Duodenal mucosa (tissue), 2 donors: ENCODE measurements around the gene TGM6.

Experiments
- H3K27ac ChIP-seq: one replicate; pipeline ENCODE4 v1.7.0; 2013; ENCODE audit warnings: low read depth, low read length
- H3K27me3 ChIP-seq, 2 donors: one replicate each; pipeline ENCODE4 v1.7.0; 2013; ENCODE audit warnings: low read length in 2 of 2, control low read depth in 1 of 2; ENCODE audit not compliant: insufficient read depth in 2 of 2, control insufficient read depth in 1 of 2
- H3K36me3 ChIP-seq, 2 donors: one replicate each; pipeline ENCODE4 v1.7.0; 2013; ENCODE audit warnings: low read length in 2 of 2, control low read depth in 1 of 2; ENCODE audit not compliant: insufficient read depth in 2 of 2, control insufficient read depth in 1 of 2
- H3K4me1 ChIP-seq, 2 donors: one replicate each; pipeline ENCODE4 v1.7.0; 2013; ENCODE audit warnings: low read length in 2 of 2, control low read depth in 1 of 2; ENCODE audit not compliant: insufficient read depth in 2 of 2, control insufficient read depth in 1 of 2
- H3K4me3 ChIP-seq, 2 donors: one replicate each; pipeline ENCODE4 v1.7.0; 2013; ENCODE audit warnings: low read length in 2 of 2, low read depth in 1 of 2
- H3K9ac ChIP-seq, 2 donors: one replicate each; pipeline ENCODE4 v1.7.0; 2013; ENCODE audit warnings: low read length in 2 of 2, low read depth in 1 of 2
- H3K9me3 ChIP-seq, 2 donors: one replicate each; pipeline ENCODE4 v1.7.0; 2013; ENCODE audit warnings: low read length in 2 of 2, control low read depth in 1 of 2; ENCODE audit not compliant: control insufficient read depth in 1 of 2

The TGM6 gene

GRCh38 chr20:2381303-2381702, 602 bp downstream of the TGM6 start:
- H3K4me1 ChIP-seq = no peaks in the 10 kb centered on the region
- peaks cover 0 to 2% of the 10 kb centered on the region in 2 donors for H3K27me3 ChIP-seq
- no peaks in the 10 kb centered on the region for H3K9me3 ChIP-seq
- no peaks in the 10 kb centered on the region for H3K36me3 ChIP-seq
- no peak overlapping the region for H3K27ac ChIP-seq
- H3K9ac ChIP-seq = no peak overlapping the region
- H3K4me3 ChIP-seq = no peak overlapping the region

- Histone ChIP-seq H3K9me3 (no peaks in the 10 kb centered on the region), H3K9ac (no peak overlapping the region), H3K4me3 (no peak overlapping the region), H3K27me3 (peaks cover 0 to 2% of the 10 kb centered on the region in 2 donors), H3K4me1 (no peaks in the 10 kb centered on the region), H3K27ac (no peak overlapping the region), H3K36me3 (no peaks in the 10 kb centered on the region)
Measured at GRCh38 chr20:2382833-2383232, 2.1 kb downstream of the TGM6 start.

DNA sequence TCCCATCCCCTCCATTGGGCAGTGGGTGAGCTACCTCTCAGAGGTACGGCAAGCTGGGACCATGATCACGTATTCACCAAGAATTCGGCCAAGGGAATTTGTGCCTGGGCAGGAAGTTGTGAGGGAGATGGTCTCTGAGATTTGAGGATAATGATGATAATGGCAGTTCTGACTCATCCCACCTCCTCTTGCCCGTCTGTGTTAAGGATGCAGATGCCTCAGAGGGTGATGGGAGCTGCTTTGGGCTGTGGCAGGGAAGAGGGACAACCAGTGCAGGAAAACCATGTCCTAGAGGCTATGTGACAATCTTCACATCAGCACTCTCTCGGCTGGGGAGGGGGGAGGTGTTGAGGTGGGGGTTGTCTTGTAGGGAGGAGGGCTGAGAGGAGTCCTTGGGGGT, 4.3 kb downstream of the TGM6 start:
- Histone ChIP-seq H3K4me3 (no peak overlapping the region), H3K27me3 (peaks cover 0 to 2% of the 10 kb centered on the region in 2 donors), H3K9ac (no peak overlapping the region), H3K36me3 (no peaks in the 10 kb centered on the region), H3K9me3 (peaks cover 0 to 5% of the 10 kb centered on the region in 2 donors), H3K27ac (no peak overlapping the region), H3K4me1 (no peaks in the 10 kb centered on the region)

GRCh38 chr20:2385496-2385895, 4.8 kb downstream of the TGM6 start:
- Histone ChIP-seq H3K36me3 (no peaks in the 10 kb centered on the region), H3K9me3 (peaks cover 0 to 5% of the 10 kb centered on the region in 2 donors), H3K9ac (no peak overlapping the region), H3K27ac (no peak overlapping the region), H3K27me3 (peaks cover 0 to 2% of the 10 kb centered on the region in 2 donors), H3K4me3 (no peak overlapping the region), H3K4me1 (no peaks in the 10 kb centered on the region)

- peaks cover 0 to 5% of the 10 kb centered on the region in 2 donors for H3K9me3 ChIP-seq
- H3K36me3 ChIP-seq = no peaks in the 10 kb centered on the region
- peaks cover 0 to 2% of the 10 kb centered on the region in 2 donors for H3K27me3 ChIP-seq
- H3K9ac ChIP-seq = no peak overlapping the region
- H3K4me1 ChIP-seq = no peaks in the 10 kb centered on the region
- H3K27ac ChIP-seq = no peak overlapping the region
- H3K4me3 ChIP-seq = no peak overlapping the region
Measured at GRCh38 chr20:2386516-2387179, 5.9 kb downstream of the TGM6 start.

- H3K36me3 ChIP-seq = no peaks in the 10 kb centered on the region
- peaks cover 0 to 2% of the 10 kb centered on the region in 2 donors for H3K27me3 ChIP-seq
- no peak overlapping the region for H3K4me3 ChIP-seq
- H3K27ac ChIP-seq = no peak overlapping the region
- peaks cover 0 to 5% of the 10 kb centered on the region in 2 donors for H3K9me3 ChIP-seq
- H3K9ac ChIP-seq = no peak overlapping the region
- H3K4me1 ChIP-seq = no peaks in the 10 kb centered on the region
Measured at GRCh38 chr20:2387180-2387577, 6.5 kb downstream of the TGM6 start.

DNA sequence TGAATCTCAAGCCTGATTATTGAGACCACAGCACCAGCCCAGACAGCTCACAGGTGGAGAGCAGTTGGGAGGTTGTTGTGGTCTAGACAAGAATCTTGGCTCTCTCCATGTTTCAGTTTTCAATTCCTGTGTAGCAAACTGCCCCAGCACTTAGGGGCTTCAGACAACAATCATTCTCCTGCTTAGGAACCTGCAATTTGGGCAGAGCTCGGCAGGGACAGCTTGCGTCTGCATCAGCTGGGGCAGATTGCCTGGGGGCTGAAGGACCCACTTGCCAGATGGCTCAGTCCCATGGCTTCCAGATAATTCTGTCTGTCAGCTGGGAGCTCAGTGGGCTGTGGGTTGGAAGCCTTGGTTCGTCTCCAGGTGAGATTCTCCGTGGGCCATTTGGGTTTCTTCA, 6.9 kb downstream of the TGM6 start:
- Histone ChIP-seq H3K27me3 (peaks cover 0 to 2% of the 10 kb centered on the region in 2 donors), H3K9me3 (peaks cover 0 to 5% of the 10 kb centered on the region in 2 donors), H3K36me3 (no peaks in the 10 kb centered on the region), H3K4me3 (no peak overlapping the region), H3K27ac (no peak overlapping the region), H3K9ac (no peak overlapping the region), H3K4me1 (no peaks in the 10 kb centered on the region)

DNA sequence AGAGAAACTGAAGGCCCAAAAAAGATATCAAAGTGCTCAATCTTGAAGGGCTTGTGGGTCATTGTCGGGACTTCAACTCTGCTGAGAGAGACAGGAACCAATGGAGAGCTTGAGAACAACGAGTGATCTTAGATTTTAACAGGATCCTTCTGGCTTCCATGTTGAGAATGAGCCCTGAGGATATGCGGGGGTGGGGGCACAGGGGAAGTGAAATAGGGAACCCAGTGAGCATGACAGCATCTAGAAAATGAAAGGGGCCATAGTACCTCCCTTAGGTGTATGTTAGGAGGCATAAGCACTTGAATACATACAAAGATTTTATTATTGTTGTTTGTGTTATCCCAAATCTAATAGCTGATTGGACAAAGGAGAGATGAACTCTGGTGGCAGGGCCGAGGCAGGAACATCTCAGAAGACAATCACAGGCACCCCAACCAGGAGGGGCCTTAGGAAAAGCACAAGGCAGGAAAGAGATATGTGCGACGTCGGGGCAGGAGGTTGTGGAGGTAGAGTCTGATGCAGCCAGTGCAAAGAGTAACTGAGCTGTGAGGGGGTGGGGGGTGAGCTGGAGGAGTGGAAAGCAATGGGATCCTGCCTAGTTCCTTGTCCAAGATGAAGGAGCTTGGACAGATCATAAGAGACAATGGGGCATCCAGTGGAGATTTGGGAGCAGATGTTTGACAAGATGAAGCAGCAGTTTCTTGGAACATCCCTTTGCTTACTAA, 10.4 kb downstream of the TGM6 start:
- H3K4me3 ChIP-seq = no peak overlapping the region
- no peak overlapping the region for H3K27ac ChIP-seq
- H3K9ac ChIP-seq = no peak overlapping the region
- no peaks in the 10 kb centered on the region for H3K27me3 ChIP-seq
- peaks cover 0 to 5% of the 10 kb centered on the region in 2 donors for H3K9me3 ChIP-seq
- no peaks in the 10 kb centered on the region for H3K4me1 ChIP-seq
- H3K36me3 ChIP-seq = no peaks in the 10 kb centered on the region

DNA sequence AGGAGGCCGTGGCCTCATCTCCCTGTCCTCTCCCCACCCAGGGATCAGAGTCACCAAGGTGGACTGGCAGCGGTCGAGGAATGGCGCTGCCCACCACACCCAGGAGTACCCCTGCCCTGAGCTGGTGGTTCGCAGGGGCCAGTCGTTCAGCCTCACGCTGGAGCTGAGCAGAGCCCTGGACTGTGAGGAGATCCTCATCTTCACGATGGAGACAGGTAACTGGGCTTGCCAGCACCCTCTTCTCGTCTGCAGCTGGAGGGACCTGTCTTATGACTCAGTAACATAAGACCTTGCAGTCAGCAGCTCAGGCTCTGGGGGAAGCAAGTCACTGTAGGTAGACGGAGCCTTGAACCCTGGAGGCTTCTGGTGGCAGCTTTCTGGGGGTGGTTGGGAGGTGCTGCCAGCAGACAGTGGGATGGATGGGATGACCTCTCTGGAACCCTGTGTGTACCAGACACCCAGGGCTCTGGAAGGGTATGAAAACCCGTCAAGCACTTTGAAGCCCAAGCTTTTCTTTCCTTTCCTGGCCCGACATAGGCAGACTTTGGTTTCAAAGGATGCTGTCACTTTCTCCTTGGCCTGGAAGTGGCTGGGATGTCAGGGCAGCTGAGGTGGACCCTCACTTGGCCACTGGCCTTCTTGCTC, 13.8 kb downstream of the TGM6 start:
- peaks cover 0 to 4% of the 10 kb centered on the region in 2 donors for H3K36me3 ChIP-seq
- no peak overlapping the region for H3K27ac ChIP-seq
- H3K27me3 ChIP-seq = no peaks in the 10 kb centered on the region
- H3K9ac ChIP-seq = no peak overlapping the region
- H3K4me1 ChIP-seq = no peaks in the 10 kb centered on the region
- peaks cover 2 to 8% of the 10 kb centered on the region in 2 donors for H3K9me3 ChIP-seq
- no peak overlapping the region for H3K4me3 ChIP-seq

DNA sequence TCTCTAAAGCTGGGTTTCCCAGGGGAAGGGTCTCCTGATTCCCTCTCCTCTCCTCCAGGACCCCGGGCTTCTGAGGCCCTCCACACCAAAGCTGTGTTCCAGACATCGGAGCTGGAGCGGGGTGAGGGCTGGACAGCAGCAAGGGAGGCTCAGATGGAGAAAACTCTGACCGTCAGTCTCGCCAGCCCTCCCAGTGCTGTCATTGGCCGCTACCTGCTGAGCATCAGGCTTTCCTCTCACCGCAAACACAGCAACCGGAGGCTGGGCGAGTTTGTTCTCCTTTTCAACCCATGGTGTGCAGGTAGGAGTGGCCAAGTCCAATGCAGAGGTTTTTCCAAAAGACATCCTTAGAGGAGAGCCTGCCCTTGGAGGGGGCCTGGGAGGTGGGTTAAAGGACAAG, 14.4 kb downstream of the TGM6 start:
- H3K4me1 ChIP-seq = no peaks in the 10 kb centered on the region

More for the DNA sequence above, 14.4 kb downstream of the TGM6 start:
- H3K36me3 ChIP-seq = peaks cover 0 to 4% of the 10 kb centered on the region in 2 donors
- H3K9me3 ChIP-seq = peaks cover 2 to 8% of the 10 kb centered on the region in 2 donors
- H3K27me3 ChIP-seq = no peaks in the 10 kb centered on the region
- no peak overlapping the region for H3K4me3 ChIP-seq
- H3K9ac ChIP-seq = no peak overlapping the region
- H3K27ac ChIP-seq = no peak overlapping the region
